HepG2 (cell line): ENCODE measurements around the gene CNNM4. TPM values are rescaled to one million over a fixed set of nuclear protein-coding genes. Genes with fewer than 3 reads are reported as not detected.

Experiments used
- ATF1 ChIP-seq: IDR thresholded peaks from 2 replicates; pipeline ENCODE4 v1.6.1; 2016; ENCODE audit warnings: mild to moderate bottlenecking, control low read depth
- CBX5 ChIP-seq: sonication (generic); formaldehyde crosslinking; IDR thresholded peaks from 2 replicates; pipeline ENCODE4 v1.4.0; 2020; ENCODE audit warnings: missing genetic modification reagents, borderline replicate concordance
- E2F5 ChIP-seq: sonication (generic); formaldehyde crosslinking; conservative IDR thresholded peaks from 2 replicates; pipeline ENCODE4 v1.4.0; 2020; ENCODE audit warnings: missing genetic modification reagents
- ERF ChIP-seq: IDR thresholded peaks from 2 replicates; pipeline ENCODE4 v1.6.1; 2018; ENCODE audit warnings: missing biosample characterization, missing genetic modification reagents
- FOXC1 ChIP-seq: sonication (generic); formaldehyde crosslinking; IDR thresholded peaks from 2 replicates; pipeline ENCODE4 v1.8.0; 2022; ENCODE audit warnings: mild to moderate bottlenecking, missing genetic modification reagents, borderline replicate concordance
- ISL2 ChIP-seq: sonication (generic); formaldehyde crosslinking; IDR thresholded peaks from 2 replicates; pipeline ENCODE4 v1.5.0; 2020; ENCODE audit warnings: missing genetic modification reagents
- MTF2 ChIP-seq: sonication (generic); formaldehyde crosslinking; IDR thresholded peaks from 2 replicates; pipeline ENCODE4 v1.5.0; 2020; ENCODE audit warnings: missing genetic modification reagents, borderline replicate concordance
- MXD3 ChIP-seq: IDR thresholded peaks from 2 replicates; pipeline ENCODE4 v1.6.1; 2016; ENCODE audit warnings: mild to moderate bottlenecking, missing biosample characterization, missing genetic modification reagents
- NFE2 ChIP-seq: sonication (generic); formaldehyde crosslinking; IDR thresholded peaks from 2 replicates; pipeline ENCODE4 v1.4.0; 2020; ENCODE audit warnings: missing genetic modification reagents
- NFE2L1 ChIP-seq: sonication (generic); formaldehyde crosslinking; IDR thresholded peaks from 2 replicates; pipeline ENCODE4 v1.4.0; 2020; ENCODE audit warnings: missing genetic modification reagents, mild to moderate bottlenecking, borderline replicate concordance
- NRL ChIP-seq: sonication (generic); formaldehyde crosslinking; IDR thresholded peaks from 2 replicates; pipeline ENCODE4 v1.5.0; 2020; ENCODE audit warnings: missing genetic modification reagents, mild to moderate bottlenecking, moderate library complexity, borderline replicate concordance
- PAX8 ChIP-seq: sonication (generic); formaldehyde crosslinking; IDR thresholded peaks from 2 replicates; pipeline ENCODE4 v1.8.0; 2022; ENCODE audit warnings: mild to moderate bottlenecking, missing genetic modification reagents, borderline replicate concordance
- SOX13 ChIP-seq, 3 experiments: fragments of 450-650 bp in 1 of 3; sonication (generic) in 1 of 3; formaldehyde crosslinking in 1 of 3; IDR thresholded peaks in 2 of 3; conservative IDR thresholded peaks in 1 of 3; 2 replicates each; pipeline versions ENCODE4 v1.5.0 to v1.6.1; 2016 to 2020; ENCODE audit warnings: antibody characterized with exemption in 1 of 3, mild to moderate bottlenecking in 1 of 3, missing compliant biosample characterization in 1 of 3, missing genetic modification reagents in 1 of 3, moderate library complexity in 1 of 3
- ZBTB43 ChIP-seq: sonication (generic); formaldehyde crosslinking; conservative IDR thresholded peaks from 2 replicates; pipeline ENCODE4 v1.4.0; 2020; ENCODE audit warnings: missing genetic modification reagents
- ZNF264 ChIP-seq: sonication (generic); formaldehyde crosslinking; IDR thresholded peaks from 2 replicates; pipeline ENCODE4 v1.4.0; 2020; ENCODE audit warnings: missing genetic modification reagents
- ZNF468 ChIP-seq: sonication (generic); formaldehyde crosslinking; IDR thresholded peaks from 2 replicates; pipeline ENCODE4 v1.8.0; 2022; ENCODE audit warnings: mild to moderate bottlenecking, moderate library complexity, missing genetic modification reagents
- ZNF580 ChIP-seq: IDR thresholded peaks from 2 replicates; pipeline ENCODE4 v1.6.1; 2016; ENCODE audit warnings: low read depth, borderline replicate concordance
- ZNF879 ChIP-seq: sonication (generic); formaldehyde crosslinking; IDR thresholded peaks from 2 replicates; pipeline ENCODE4 v1.8.1; 2023; ENCODE audit warnings: missing genetic modification reagents
- polyA plus RNA-seq, 8 experiments: library from polyadenylated mRNA; depleted of rRNA in 3 of 8; stranded (reverse) in 7 of 8; unstranded in 1 of 8; fragments of >200 nt; fragmentation: Illumina TruSeq in 4 of 8; extraction: Trizol in 4 of 8; gene quantifications; 2 replicates each; pipeline versions ENCODE4 v1.2.1 to v1.2.3, GENCODE V29; 2011 to 2016; ENCODE audit warnings: low read depth in 4 of 8, missing spikeins in 1 of 8, mixed read lengths in 1 of 8; ENCODE audit not compliant: insufficient read depth in 1 of 8
- total RNA-seq, 5 experiments: library from RNA; depleted of rRNA; stranded (reverse); fragments of >200 nt; fragmentation: Illumina TruSeq; extraction: Trizol; gene quantifications; 2 replicates each; pipeline ENCODE4 v1.2.3, GENCODE V29; 2016; ENCODE audit warnings: low read depth in 1 of 5
- TF ChIP-seq, protein P1 (sequence below): sonication (generic); formaldehyde crosslinking; IDR thresholded peaks from 2 replicates; pipeline ENCODE4 v1.4.0; 2020; ENCODE audit warnings: mild to moderate bottlenecking, missing genetic modification reagents
- TF ChIP-seq, protein P2 (sequence below): sonication (generic); formaldehyde crosslinking; IDR thresholded peaks from 2 replicates; pipeline ENCODE4 v1.4.0; 2020; ENCODE audit warnings: mild to moderate bottlenecking, missing genetic modification reagents

Gene CNNM4
- total and polyA plus RNA-seq, 2 of the 13 experiments (the other 11 are each of a cell fraction or from before 2014, with no cell fraction given) = 5.9 to 8.4 TPM

DNA sequence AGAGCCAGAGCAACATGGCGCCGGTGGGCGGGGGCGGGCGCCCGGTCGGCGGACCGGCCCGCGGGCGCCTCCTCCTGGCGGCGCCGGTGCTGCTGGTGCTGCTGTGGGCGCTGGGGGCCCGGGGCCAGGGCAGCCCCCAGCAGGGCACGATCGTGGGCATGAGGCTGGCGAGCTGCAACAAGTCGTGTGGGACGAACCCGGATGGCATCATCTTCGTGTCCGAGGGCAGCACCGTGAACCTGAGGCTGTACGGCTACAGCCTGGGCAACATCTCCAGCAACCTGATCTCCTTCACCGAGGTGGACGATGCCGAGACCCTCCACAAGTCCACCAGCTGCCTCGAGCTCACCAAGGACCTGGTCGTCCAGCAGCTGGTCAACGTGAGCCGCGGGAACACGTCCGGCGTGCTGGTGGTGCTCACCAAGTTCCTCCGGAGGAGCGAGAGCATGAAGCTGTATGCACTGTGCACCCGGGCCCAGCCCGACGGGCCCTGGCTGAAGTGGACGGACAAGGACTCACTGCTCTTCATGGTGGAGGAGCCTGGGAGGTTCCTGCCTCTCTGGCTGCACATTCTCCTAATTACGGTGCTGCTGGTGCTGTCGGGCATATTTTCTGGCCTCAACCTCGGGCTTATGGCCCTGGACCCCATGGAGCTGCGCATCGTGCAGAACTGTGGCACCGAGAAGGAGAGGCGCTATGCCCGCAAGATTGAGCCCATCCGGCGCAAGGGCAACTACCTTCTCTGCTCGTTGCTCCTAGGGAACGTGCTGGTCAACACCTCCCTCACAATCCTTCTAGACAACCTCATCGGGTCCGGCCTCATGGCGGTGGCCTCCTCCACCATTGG, 507 bp downstream of the CNNM4 start (continued):
- TF ChIP-seq, protein P1, sequence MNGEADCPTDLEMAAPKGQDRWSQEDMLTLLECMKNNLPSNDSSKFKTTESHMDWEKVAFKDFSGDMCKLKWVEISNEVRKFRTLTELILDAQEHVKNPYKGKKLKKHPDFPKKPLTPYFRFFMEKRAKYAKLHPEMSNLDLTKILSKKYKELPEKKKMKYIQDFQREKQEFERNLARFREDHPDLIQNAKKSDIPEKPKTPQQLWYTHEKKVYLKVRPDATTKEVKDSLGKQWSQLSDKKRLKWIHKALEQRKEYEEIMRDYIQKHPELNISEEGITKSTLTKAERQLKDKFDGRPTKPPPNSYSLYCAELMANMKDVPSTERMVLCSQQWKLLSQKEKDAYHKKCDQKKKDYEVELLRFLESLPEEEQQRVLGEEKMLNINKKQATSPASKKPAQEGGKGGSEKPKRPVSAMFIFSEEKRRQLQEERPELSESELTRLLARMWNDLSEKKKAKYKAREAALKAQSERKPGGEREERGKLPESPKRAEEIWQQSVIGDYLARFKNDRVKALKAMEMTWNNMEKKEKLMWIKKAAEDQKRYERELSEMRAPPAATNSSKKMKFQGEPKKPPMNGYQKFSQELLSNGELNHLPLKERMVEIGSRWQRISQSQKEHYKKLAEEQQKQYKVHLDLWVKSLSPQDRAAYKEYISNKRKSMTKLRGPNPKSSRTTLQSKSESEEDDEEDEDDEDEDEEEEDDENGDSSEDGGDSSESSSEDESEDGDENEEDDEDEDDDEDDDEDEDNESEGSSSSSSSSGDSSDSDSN = peak; percentile 83
- TF ChIP-seq E2F5 (CRISPR knock-in tag) (peak; percentile 14; the same call in 1 of the 2 replicates), SOX13 (IDR thresholded peaks at IDR 0.05) (peak; percentile 3; the same call in 1 of the 2 replicates), SOX13 (CRISPR knock-in tag; conservative IDR thresholded peaks at IDR 0.05 in 1 of 2, IDR thresholded peaks at IDR 0.05 in 1 of 2) (no peak; a peak in 1 of 4 replicates), ZNF580 (CRISPR knock-in tag) (peak; percentile 76; the same call in 1 of the 2 replicates), MXD3 (no peak; the same call in 1 of the 2 replicates), ZNF468 (CRISPR knock-in tag) (0 out of 2 replicates have a peak, but pooled peaks have one; percentile 45), ERF (CRISPR knock-in tag) (peak; percentile 52), ZNF879 (CRISPR knock-in tag) (peak; percentile 65; the same call in 1 of the 2 replicates), FOXC1 (no peak), ZBTB43 (no peak), PAX8 (peak; percentile 57; the same call in 1 of the 2 replicates), NFE2 (CRISPR knock-in tag) (no peak), ISL2 (CRISPR knock-in tag) (no peak), ZNF264 (CRISPR knock-in tag) (no peak), NRL (CRISPR knock-in tag) (0 out of 2 replicates have a peak, but pooled peaks have one; percentile 47), NFE2L1 (CRISPR knock-in tag) (peak; percentile 91; the same call in 1 of the 2 replicates), ATF1 (CRISPR knock-in tag) (no peak), MTF2 (no peak), CBX5 (CRISPR knock-in tag) (0 out of 2 replicates have a peak, but pooled peaks have one; percentile 15)
- TF ChIP-seq, protein P2, sequence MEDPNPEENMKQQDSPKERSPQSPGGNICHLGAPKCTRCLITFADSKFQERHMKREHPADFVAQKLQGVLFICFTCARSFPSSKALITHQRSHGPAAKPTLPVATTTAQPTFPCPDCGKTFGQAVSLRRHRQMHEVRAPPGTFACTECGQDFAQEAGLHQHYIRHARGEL (CRISPR knock-in tag) = 0 out of 2 replicates have a peak, but pooled peaks have one; percentile 81
